Adrenal gland (tissue), 5 donors: ENCODE data around the gene AFDN.

ENCODE experiments used
- CTCF ChIP-seq, 6 experiments: fragments of 450-650 bp in 4 of 6; fragments of 200-600 bp in 2 of 6; sonication (generic) in 1 of 6; IDR thresholded peaks; 1 replicate in 5 of 6; 2 replicates in 1 of 6; pipeline versions ENCODE4 v1.5.1 to v1.8.0; 2016 to 2021; ENCODE audit warnings: antibody characterized with exemption in 6 of 6, mild to moderate bottlenecking in 2 of 6, moderate library complexity in 1 of 6
- POLR2A ChIP-seq, 2 donors: fragments of 450-650 bp; IDR thresholded peaks; one replicate each; pipeline ENCODE4 v1.6.1; 2017; ENCODE audit warnings: antibody characterized with exemption in 2 of 2, mild to moderate bottlenecking in 2 of 2, moderate library complexity in 1 of 2
- donor health status: DM: no; HTN: no; CAD: no.

- TF ChIP-seq CTCF (IDR thresholded peaks at IDR 0.05) = no peak
- no peak for TF ChIP-seq POLR2A (IDR thresholded peaks at IDR 0.05)
Measured at GRCh38 chr6:167781868-167782267, 44.8 kb upstream of the AFDN start.
